ENCODE measurements around the gene ANXA2R. TPM values are rescaled to one million over a fixed set of nuclear protein-coding genes. Genes with fewer than 3 reads are reported as not detected.

ANXA2R gene
- total RNA-seq, 4 donors from 2014 or later = 3.9 to 18.2 (median 5.8) TPM

DNA sequence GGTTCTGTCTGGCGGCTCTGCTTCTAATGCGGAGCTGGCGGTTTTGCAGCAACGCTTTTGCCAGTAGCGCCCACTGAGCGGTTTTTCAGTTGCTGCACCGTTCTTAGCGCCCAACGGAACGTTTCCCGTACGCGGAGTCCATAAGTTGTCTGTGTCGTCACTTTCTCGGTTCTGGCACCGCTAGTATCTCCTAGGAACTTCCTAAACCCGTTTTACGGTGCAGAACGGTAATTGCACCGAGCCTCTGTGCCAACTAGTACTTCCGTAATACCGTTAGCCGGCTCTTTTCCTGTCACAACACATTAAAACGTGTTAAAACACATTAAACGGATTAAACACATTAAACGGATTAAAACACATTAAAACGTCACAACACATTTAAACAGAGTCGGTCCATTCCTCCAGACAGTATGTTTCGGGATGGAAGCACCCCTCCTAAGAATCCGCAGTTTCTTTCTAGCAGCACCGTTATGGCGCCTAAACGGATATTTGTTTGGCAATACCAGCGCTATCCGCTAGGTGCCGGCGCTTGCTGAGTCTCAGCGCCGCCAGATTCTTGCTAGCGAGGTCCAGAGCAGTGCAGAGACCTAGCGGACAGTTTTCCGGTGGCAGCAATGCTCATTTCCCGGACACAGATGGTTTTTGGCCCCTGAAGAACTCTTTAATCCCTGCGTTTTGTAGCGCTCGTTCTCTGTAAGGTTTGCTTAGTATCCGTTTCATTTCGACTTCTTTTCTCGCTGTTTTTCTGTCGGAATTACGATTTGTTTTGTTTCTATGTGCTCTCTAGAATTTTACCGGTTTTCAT lies 45.4 kb downstream of the ANXA2R start:
- peaks cover 0 to 22% of the 10 kb centered on the region in 2 donors for H3K27me3 ChIP-seq

DNA sequence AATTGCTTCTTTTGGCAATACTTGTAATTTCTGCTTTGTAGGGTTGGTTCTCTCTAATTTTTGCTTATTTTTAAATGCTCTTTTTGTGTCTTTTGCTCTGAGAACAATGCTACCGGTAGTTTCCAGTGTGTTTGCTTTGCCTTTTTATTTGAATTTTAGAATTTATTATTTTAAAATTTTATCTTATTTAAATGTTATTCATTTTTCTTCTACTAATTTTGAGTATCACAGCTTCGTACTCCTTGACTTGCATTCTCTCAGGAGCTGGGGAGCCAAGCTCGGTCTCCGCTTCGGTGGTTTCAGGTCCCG lies 45.9 kb downstream of the ANXA2R start:
- H3K27me3 ChIP-seq = peaks cover 0 to 22% of the 10 kb centered on the region in 2 donors

More for the DNA sequence above, 45.4 kb downstream of the ANXA2R start:
- peak; percentile 81 to 96 (median 86) for DNase-seq
- no peaks in the 10 kb centered on the region for H3K36me3 ChIP-seq
- TF ChIP-seq, protein P1, sequence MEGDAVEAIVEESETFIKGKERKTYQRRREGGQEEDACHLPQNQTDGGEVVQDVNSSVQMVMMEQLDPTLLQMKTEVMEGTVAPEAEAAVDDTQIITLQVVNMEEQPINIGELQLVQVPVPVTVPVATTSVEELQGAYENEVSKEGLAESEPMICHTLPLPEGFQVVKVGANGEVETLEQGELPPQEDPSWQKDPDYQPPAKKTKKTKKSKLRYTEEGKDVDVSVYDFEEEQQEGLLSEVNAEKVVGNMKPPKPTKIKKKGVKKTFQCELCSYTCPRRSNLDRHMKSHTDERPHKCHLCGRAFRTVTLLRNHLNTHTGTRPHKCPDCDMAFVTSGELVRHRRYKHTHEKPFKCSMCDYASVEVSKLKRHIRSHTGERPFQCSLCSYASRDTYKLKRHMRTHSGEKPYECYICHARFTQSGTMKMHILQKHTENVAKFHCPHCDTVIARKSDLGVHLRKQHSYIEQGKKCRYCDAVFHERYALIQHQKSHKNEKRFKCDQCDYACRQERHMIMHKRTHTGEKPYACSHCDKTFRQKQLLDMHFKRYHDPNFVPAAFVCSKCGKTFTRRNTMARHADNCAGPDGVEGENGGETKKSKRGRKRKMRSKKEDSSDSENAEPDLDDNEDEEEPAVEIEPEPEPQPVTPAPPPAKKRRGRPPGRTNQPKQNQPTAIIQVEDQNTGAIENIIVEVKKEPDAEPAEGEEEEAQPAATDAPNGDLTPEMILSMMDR (IDR thresholded peaks at IDR 0.05) = peak; percentile 80 to 92 (median 87)
- no peak for TF ChIP-seq POLR2A (IDR thresholded peaks at IDR 0.05)
- peak overlapping the region; percentile 48 to 70 (median 65) for H3K4me3 ChIP-seq
- peaks cover 0 to 7% (median 0%) of the 10 kb centered on the region in 4 donors for H3K4me1 ChIP-seq
- peaks cover 0 to 5% (median 0%) of the 10 kb centered on the region in 4 donors for H3K9me3 ChIP-seq
- H3K27ac ChIP-seq = peak overlapping the region; percentile 89 to 98 (median 97)

GRCh38 chr5:42993516-42994245 lies 46.4 kb downstream of the ANXA2R start:
- peaks cover 0 to 7% (median 0%) of the 10 kb centered on the region in 4 donors for H3K4me1 ChIP-seq
- peak overlapping the region; percentile 89 to 98 (median 97) for H3K27ac ChIP-seq
- peaks cover 0 to 22% of the 10 kb centered on the region in 2 donors for H3K27me3 ChIP-seq
- TF ChIP-seq, protein P1 (IDR thresholded peaks at IDR 0.05) = peak in 2 of 6 experiments; percentile 16 to 41
- peak in 1 of 2 donors; percentile 18 for TF ChIP-seq POLR2A (IDR thresholded peaks at IDR 0.05)
- peak overlapping the region; percentile 48 to 70 (median 65) for H3K4me3 ChIP-seq
- H3K36me3 ChIP-seq = no peaks in the 10 kb centered on the region
- H3K9me3 ChIP-seq = peaks cover 0 to 5% (median 0%) of the 10 kb centered on the region in 4 donors
- DNase-seq = peak in 2 of 3 donors; percentile 60 to 75

More for the DNA sequence above, 45.9 kb downstream of the ANXA2R start:
- H3K36me3 ChIP-seq = no peaks in the 10 kb centered on the region
- DNase-seq = no peak
- peak overlapping the region; percentile 89 to 98 (median 97) for H3K27ac ChIP-seq
- H3K4me3 ChIP-seq = peak overlapping the region; percentile 48 to 70 (median 65)
- H3K9me3 ChIP-seq = peaks cover 0 to 5% (median 0%) of the 10 kb centered on the region in 4 donors
- TF ChIP-seq POLR2A (IDR thresholded peaks at IDR 0.05) = no peak
- TF ChIP-seq, protein P1 (IDR thresholded peaks at IDR 0.05) = no peak
- peaks cover 0 to 7% (median 0%) of the 10 kb centered on the region in 4 donors for H3K4me1 ChIP-seq

- TF ChIP-seq, protein P1 (IDR thresholded peaks at IDR 0.05) = no peak
- peak; percentile 38 to 71 for TF ChIP-seq POLR2A (IDR thresholded peaks at IDR 0.05)
- Histone ChIP-seq H3K36me3 (no peaks in the 10 kb centered on the region), H3K27ac (peak overlapping the region; percentile 89 to 98 (median 97)), H3K27me3 (peaks cover 0 to 22% of the 10 kb centered on the region in 2 donors), H3K4me1 (peaks cover 0 to 7% (median 0%) of the 10 kb centered on the region in 4 donors), H3K4me3 (peak overlapping the region; percentile 57 to 70 (median 65)), H3K9me3 (peaks cover 0 to 5% (median 0%) of the 10 kb centered on the region in 4 donors)
- peak; percentile 75 to 93 (median 84) for DNase-seq
These were observed 47.8 kb downstream of the ANXA2R start for GRCh38 chr5:42992088-42992879.

Measured in Peyer's patch (tissue), 4 donors.